ENCODE data around the gene LRP8. TPM values are rescaled to one million over a fixed set of nuclear protein-coding genes. Genes with fewer than 3 reads are reported as not detected.

LRP8 gene
- polyA plus RNA-seq, 1 donor = 4.1 TPM

GRCh38 chr1:53369761-53370160, 41.9 kb upstream of the LRP8 start:
- H3K27ac ChIP-seq (ENCODE audit: low read length) = no peak overlapping the region
- no peak overlapping the region for H3K4me3 ChIP-seq (ENCODE audit: low read length)
- no peaks in the 10 kb centered on the region for H3K27me3 ChIP-seq (ENCODE audit: control insufficient read depth, insufficient read depth, low read length)
- no peak for DNase-seq
- no CpG with 5 or more reads among the region's 2 CpGs for WGBS (ENCODE audit: insufficient coverage, low lambda C conversion rate)
- no peaks in the 10 kb centered on the region for H3K4me1 ChIP-seq (ENCODE audit: control insufficient read depth, insufficient read depth, low read length)
- H3K36me3 ChIP-seq (ENCODE audit: control insufficient read depth, insufficient read depth, low read length) = no peaks in the 10 kb centered on the region
- no peaks in the 10 kb centered on the region for H3K9me3 ChIP-seq (ENCODE audit: control insufficient read depth, low read depth, low read length)

- Histone ChIP-seq H3K9me3 (ENCODE audit: control insufficient read depth, low read depth, low read length) (no peaks in the 10 kb centered on the region), H3K4me3 (ENCODE audit: low read length) (no peak overlapping the region), H3K27ac (ENCODE audit: low read length) (no peak overlapping the region), H3K36me3 (ENCODE audit: control insufficient read depth, insufficient read depth, low read length) (no peaks in the 10 kb centered on the region), H3K27me3 (ENCODE audit: control insufficient read depth, insufficient read depth, low read length) (no peaks in the 10 kb centered on the region), H3K4me1 (ENCODE audit: control insufficient read depth, insufficient read depth, low read length) (no peaks in the 10 kb centered on the region)
- no peak for DNase-seq
- no CpG with 5 or more reads among the region's 11 CpGs for WGBS (ENCODE audit: insufficient coverage, low lambda C conversion rate)
Measured at GRCh38 chr1:53369034-53369750, 41.3 kb upstream of the LRP8 start.

DNA sequence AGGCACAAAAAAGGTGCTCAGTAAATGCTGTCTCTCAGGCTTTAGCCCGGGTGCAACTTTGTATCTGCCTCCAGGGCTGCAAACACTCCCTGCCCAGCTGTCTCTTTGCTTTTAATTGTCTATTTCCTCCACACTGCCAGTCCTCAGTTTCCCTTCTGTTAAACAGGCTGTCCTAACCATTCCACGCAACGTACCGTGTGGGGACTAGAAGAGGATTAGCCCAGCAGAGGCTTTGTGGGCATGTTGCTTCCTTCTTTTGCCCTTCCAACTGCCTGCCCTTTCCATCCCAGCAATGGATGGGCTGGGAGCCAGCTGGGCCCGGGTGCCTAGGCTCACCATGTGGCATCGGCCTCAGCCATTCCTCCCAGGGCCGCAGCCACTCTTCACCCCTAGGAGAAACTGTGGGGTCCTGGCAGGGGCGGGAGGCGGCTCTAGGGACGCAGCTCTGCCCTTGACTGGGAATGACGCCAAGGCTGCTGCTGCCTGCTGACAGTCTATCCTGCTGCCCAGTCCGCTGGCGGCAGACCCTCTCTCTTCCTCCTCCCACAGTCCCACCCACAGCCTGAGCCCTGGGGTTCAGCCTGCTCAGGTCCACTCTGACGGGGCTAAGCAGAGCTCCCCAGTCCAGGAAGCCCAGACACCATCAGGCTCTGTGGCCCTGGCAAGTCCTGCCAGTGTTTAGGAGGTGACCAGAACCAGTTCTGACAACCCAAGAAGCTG, 40.6 kb upstream of the LRP8 start:
- no CpG with 5 or more reads among the region's 14 CpGs for WGBS (ENCODE audit: insufficient coverage, low lambda C conversion rate)
- no peak overlapping the region for H3K27ac ChIP-seq (ENCODE audit: low read length)
- H3K9me3 ChIP-seq (ENCODE audit: control insufficient read depth, low read depth, low read length) = no peaks in the 10 kb centered on the region
- H3K4me1 ChIP-seq (ENCODE audit: control insufficient read depth, insufficient read depth, low read length) = no peaks in the 10 kb centered on the region
- H3K4me3 ChIP-seq (ENCODE audit: low read length) = no peak overlapping the region
- no peak for DNase-seq
- no peaks in the 10 kb centered on the region for H3K36me3 ChIP-seq (ENCODE audit: control insufficient read depth, insufficient read depth, low read length)
- no peaks in the 10 kb centered on the region for H3K27me3 ChIP-seq (ENCODE audit: control insufficient read depth, insufficient read depth, low read length)

- WGBS (ENCODE audit: insufficient coverage, low lambda C conversion rate) = no CpG with 5 or more reads among the region's 7 CpGs
Measured at GRCh38 chr1:53367503-53368313, 39.8 kb upstream of the LRP8 start.

DNA sequence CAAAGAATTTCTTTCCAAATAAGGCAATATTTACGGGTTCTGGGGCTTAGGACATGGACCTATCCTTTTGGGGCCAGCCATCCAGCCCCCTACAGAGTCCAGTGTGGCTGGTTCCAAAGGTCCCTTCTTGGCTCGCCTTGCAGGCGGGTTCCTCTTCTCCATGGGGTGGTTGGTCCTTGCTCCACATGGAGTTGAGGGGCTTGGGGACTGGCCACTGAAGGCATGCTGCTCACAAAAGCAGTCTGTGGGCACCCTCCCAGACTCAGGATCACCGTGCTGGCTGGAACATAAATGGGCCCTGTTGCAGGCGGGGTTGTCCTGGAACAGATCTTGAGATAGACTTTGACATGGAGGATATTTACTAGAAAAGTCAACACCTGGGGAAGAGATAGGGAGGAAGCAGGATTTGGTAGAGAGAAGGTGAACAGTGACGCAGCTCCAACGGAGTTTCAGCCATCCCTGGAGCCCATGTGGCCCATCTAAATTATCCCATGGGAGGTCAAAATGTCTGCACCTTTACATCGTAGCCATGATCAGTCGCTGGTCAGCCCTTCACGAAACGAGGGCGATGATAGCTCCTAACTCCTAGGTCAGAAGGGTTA, 39.1 kb upstream of the LRP8 start:
- DNase-seq = no peak
- Histone ChIP-seq H3K4me1 (ENCODE audit: control insufficient read depth, insufficient read depth, low read length) (no peaks in the 10 kb centered on the region), H3K9me3 (ENCODE audit: control insufficient read depth, low read depth, low read length) (no peaks in the 10 kb centered on the region), H3K27ac (ENCODE audit: low read length) (no peak overlapping the region), H3K4me3 (ENCODE audit: low read length) (no peak overlapping the region), H3K36me3 (ENCODE audit: control insufficient read depth, insufficient read depth, low read length) (no peaks in the 10 kb centered on the region), H3K27me3 (ENCODE audit: control insufficient read depth, insufficient read depth, low read length) (peaks cover 3% of the 10 kb centered on the region)
- WGBS (ENCODE audit: insufficient coverage, low lambda C conversion rate) = no CpG with 5 or more reads among the region's 12 CpGs

More at GRCh38 chr1:53367503-53368313, 39.8 kb upstream of the LRP8 start:
- no peak for DNase-seq
- peaks cover 3% of the 10 kb centered on the region for H3K27me3 ChIP-seq (ENCODE audit: control insufficient read depth, insufficient read depth, low read length)
- H3K36me3 ChIP-seq (ENCODE audit: control insufficient read depth, insufficient read depth, low read length) = no peaks in the 10 kb centered on the region
- no peak overlapping the region for H3K27ac ChIP-seq (ENCODE audit: low read length)
- H3K4me3 ChIP-seq (ENCODE audit: low read length) = no peak overlapping the region
- no peaks in the 10 kb centered on the region for H3K4me1 ChIP-seq (ENCODE audit: control insufficient read depth, insufficient read depth, low read length)
- H3K9me3 ChIP-seq (ENCODE audit: control insufficient read depth, low read depth, low read length) = no peaks in the 10 kb centered on the region

DNA sequence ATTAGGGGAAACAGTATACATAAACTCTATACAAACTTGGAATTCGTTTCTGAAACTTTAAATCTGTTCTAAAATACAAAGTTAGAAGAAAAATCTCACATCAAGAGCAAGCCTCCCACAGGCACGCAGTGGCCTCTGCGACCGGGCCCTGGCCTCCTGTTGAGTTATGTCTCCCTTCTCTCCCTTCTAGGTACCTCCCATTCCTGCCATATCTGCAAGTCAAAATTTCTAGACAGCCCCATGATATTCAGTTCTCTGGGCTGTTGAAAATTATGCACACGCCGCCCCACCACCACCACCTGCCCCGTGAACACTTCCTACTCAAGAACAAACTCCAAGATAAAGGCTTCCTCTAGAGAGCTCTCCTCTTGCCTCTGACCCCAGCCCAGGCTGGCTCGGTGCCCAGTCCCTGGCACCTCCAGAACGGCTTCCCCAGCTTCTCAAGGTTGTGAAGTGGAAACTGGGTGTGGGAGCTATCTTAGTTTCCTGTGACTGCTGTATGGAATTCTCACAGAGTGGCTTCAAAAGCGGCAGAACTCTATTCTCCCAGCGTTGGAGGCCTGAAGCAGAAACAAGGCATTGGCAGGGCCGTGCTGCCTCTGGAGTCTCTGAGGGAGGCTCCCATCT, 37.7 kb upstream of the LRP8 start:
- no peaks in the 10 kb centered on the region for H3K36me3 ChIP-seq (ENCODE audit: control insufficient read depth, insufficient read depth, low read length)
- H3K27ac ChIP-seq (ENCODE audit: low read length) = no peak overlapping the region
- peaks cover 3% of the 10 kb centered on the region for H3K27me3 ChIP-seq (ENCODE audit: control insufficient read depth, insufficient read depth, low read length)
- H3K4me1 ChIP-seq (ENCODE audit: control insufficient read depth, insufficient read depth, low read length) = no peaks in the 10 kb centered on the region
- DNase-seq = peak; percentile 39 to 60
- 100% methylated on average over 1 of the region's 12 CpGs for WGBS (ENCODE audit: insufficient coverage, low lambda C conversion rate)
- H3K9me3 ChIP-seq (ENCODE audit: control insufficient read depth, low read depth, low read length) = no peaks in the 10 kb centered on the region
- H3K4me3 ChIP-seq (ENCODE audit: low read length) = no peak overlapping the region

GRCh38 chr1:53362851-53363642, 35.2 kb upstream of the LRP8 start:
- 57% methylated on average over 1 of the region's 9 CpGs for WGBS (ENCODE audit: insufficient coverage, low lambda C conversion rate)
- DNase-seq = no peak

DNA sequence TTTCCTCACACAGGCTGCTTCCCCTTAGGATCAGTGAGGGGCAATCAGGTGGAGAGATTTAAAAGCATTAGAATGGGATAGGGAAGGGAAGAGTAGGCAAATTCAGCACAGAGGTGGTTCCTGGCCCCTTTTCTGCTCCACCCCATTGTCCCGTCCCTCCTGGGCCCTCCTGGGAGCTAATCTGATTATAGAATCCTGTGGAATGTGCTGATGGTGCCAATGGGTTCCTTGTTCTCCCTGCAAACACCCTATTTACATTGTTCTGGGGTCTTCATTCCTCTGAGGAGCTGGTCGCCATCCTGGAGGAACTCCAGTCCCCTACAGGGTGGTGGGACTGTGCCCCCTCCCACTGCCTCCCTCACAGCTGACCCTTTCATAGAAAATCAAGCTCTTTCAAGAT, 34.4 kb upstream of the LRP8 start:
- no peak for DNase-seq
- peaks cover 3% of the 10 kb centered on the region for H3K27me3 ChIP-seq (ENCODE audit: control insufficient read depth, insufficient read depth, low read length)
- no CpG with 5 or more reads among the region's 2 CpGs for WGBS (ENCODE audit: insufficient coverage, low lambda C conversion rate)
- no peak overlapping the region for H3K27ac ChIP-seq (ENCODE audit: low read length)
- H3K36me3 ChIP-seq (ENCODE audit: control insufficient read depth, insufficient read depth, low read length) = no peaks in the 10 kb centered on the region
- no peaks in the 10 kb centered on the region for H3K9me3 ChIP-seq (ENCODE audit: control insufficient read depth, low read depth, low read length)
- H3K4me1 ChIP-seq (ENCODE audit: control insufficient read depth, insufficient read depth, low read length) = no peaks in the 10 kb centered on the region
- H3K4me3 ChIP-seq (ENCODE audit: low read length) = no peak overlapping the region

More at GRCh38 chr1:53362851-53363642, 35.2 kb upstream of the LRP8 start:
- Histone ChIP-seq H3K27me3 (ENCODE audit: control insufficient read depth, insufficient read depth, low read length) (peaks cover 3% of the 10 kb centered on the region), H3K4me1 (ENCODE audit: control insufficient read depth, insufficient read depth, low read length) (no peaks in the 10 kb centered on the region), H3K4me3 (ENCODE audit: low read length) (no peak overlapping the region), H3K36me3 (ENCODE audit: control insufficient read depth, insufficient read depth, low read length) (no peaks in the 10 kb centered on the region), H3K27ac (ENCODE audit: low read length) (no peak overlapping the region), H3K9me3 (ENCODE audit: control insufficient read depth, low read depth, low read length) (no peaks in the 10 kb centered on the region)

- H3K4me1 ChIP-seq (ENCODE audit: control insufficient read depth, insufficient read depth, low read length) = no peaks in the 10 kb centered on the region
- H3K27ac ChIP-seq (ENCODE audit: low read length) = no peak overlapping the region
- no peak overlapping the region for H3K4me3 ChIP-seq (ENCODE audit: low read length)
- peaks cover 3% of the 10 kb centered on the region for H3K27me3 ChIP-seq (ENCODE audit: control insufficient read depth, insufficient read depth, low read length)
- no CpG with 5 or more reads among the region's 3 CpGs for WGBS (ENCODE audit: insufficient coverage, low lambda C conversion rate)
- DNase-seq = no peak
- no peaks in the 10 kb centered on the region for H3K36me3 ChIP-seq (ENCODE audit: control insufficient read depth, insufficient read depth, low read length)
- H3K9me3 ChIP-seq (ENCODE audit: control insufficient read depth, low read depth, low read length) = peaks cover 1% of the 10 kb centered on the region
Measured at GRCh38 chr1:53361541-53361961, 33.7 kb upstream of the LRP8 start.
